Measurements from ENCODE around the gene FDPS.
"Not testable (repeated sequence)": the region's sequence is repeated elsewhere in the genome, so short reads cannot be mapped to it uniquely, and the experiment has no call there.

The FDPS gene

GRCh38 chr1:155285063-155285462 is 23.6 kb upstream of the FDPS start:
- DNase-seq (ENCODE audit: low read depth in 1 of 2, low spot score in 1 of 2), result no peak

DNA sequence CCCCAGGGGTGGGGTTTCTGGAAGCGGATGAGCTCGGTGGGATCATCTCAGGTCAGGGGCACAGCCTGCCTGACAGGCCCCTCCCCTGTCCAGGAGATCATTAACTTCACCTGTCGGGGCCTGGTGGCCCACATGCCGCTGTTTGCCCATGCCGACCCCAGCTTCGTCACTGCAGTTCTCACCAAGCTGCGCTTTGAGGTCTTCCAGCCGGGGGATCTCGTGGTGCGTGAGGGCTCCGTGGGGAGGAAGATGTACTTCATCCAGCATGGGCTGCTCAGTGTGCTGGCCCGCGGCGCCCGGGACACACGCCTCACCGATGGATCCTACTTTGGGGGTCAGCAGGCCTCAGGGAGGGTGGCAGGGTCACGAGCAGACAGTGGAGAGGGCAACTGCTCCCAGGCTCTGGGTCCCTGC is 23.0 kb upstream of the FDPS start:
- DNase-seq (ENCODE audit: low read depth in 1 of 2, low spot score in 1 of 2), result no peak

- DNase-seq (ENCODE audit: low read depth in 1 of 2, low spot score in 1 of 2), result no peak
Observed at GRCh38 chr1:155286544-155286943, 22.1 kb upstream of the FDPS start.

- no peak for DNase-seq (ENCODE audit: low read depth in 1 of 2, low spot score in 1 of 2)
Observed at GRCh38 chr1:155287987-155288543, 20.6 kb upstream of the FDPS start.

DNA sequence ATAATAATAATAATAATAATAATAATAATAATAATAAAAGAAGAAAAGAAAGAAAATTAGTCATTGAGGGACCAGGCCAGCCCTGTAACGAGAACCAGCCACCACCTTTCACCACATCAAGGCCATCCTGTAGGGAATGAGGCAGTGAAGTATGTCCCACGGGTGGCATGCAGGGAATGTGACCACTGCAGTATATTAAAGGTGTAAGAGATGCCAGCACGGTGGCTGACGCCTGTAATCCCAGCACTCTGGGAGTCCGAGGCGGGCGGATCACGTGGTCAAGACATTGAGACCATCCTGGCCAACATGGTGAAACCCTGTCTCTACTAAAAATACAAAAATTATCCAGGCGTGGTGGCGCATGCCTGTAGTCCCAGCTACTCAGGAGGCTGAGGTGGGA is 17.7 kb upstream of the FDPS start:
- DNase-seq (ENCODE audit: low read depth in 1 of 2, low spot score in 1 of 2), result not testable (repeated sequence)

- DNase-seq (ENCODE audit: low read depth in 1 of 2, low spot score in 1 of 2), result no peak
Observed at GRCh38 chr1:155293086-155293749, 15.4 kb upstream of the FDPS start.

DNA sequence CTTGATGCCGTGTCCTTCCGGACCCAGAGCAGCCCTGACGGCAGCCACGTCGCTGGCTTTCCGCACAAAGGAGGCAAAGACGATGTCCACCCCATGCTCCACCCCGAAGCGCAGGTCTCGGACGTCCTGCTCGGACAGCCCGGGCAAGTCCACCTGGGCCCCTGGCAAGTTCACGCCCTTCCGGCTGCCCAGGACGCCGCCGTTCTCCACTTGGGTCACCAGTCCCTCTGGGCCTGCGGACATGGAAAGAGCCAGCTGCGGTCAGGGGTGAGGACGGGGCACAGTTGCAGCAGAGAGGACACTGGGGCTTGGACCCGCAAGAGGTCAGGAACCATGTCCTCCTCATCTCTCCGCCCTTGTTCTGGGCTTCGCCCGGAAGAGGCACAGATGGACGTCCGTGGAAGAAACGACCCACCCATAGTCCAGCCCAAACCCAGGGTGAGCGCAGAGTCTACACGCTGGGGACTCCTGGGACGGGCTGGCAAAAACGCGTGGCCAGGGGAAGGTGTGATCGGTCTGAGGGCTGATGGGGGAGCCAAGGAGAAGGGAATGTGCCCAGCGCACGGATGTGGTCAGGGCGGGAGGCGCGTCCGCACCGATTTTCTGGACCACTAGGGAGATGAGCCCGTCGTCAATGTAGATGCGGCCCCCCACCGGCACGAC is 14.0 kb upstream of the FDPS start:
- DNase-seq (ENCODE audit: low read depth in 1 of 2, low spot score in 1 of 2), result no peak

- no peak for DNase-seq (ENCODE audit: low read depth in 1 of 2, low spot score in 1 of 2)
Observed at GRCh38 chr1:155295183-155295941, 13.3 kb upstream of the FDPS start.

GRCh38 chr1:155295942-155296267 is 12.8 kb upstream of the FDPS start:
- no peak for DNase-seq (ENCODE audit: low read depth in 1 of 2, low spot score in 1 of 2)

DNA sequence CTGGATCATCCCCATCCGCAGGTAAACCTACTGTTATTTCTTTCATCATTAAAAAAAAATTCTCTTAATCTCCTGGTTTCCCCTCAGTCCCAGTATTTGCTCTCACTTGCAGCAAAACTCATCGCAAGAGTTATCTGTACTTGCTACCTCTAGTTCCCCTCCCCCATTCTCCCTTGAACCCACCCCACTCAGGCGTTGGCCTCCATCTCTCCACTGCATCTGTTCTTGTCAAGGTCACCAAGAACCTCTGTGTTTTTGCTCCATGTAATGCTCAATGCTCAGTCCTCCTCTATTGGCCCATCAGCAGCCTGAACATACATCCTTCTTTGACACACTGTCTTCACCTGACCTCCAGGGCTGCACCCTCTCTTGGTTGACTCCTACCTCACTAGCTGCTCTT is 12.0 kb upstream of the FDPS start:
- no peak for DNase-seq (ENCODE audit: low read depth in 1 of 2, low spot score in 1 of 2)

DNA sequence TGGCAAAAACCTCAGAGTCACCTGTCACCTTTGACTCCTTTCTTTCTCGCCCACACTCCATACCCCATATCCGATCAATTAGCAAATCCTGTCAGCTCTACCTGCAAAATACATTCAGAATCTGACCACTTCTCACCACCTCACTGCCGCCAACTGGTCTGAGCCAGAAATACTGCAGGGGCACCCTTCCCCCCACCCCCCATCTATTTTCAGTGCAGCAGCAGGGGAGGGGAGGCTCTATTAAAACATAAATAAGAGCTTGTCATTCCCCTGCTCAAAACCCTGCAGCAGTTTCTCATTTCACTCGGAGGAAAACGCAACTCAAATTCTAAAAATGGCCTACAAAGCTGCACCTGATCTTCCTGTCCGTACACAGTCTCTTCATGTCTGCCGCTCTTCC is 11.3 kb upstream of the FDPS start:
- no peak for DNase-seq (ENCODE audit: low read depth in 1 of 2, low spot score in 1 of 2)

DNA sequence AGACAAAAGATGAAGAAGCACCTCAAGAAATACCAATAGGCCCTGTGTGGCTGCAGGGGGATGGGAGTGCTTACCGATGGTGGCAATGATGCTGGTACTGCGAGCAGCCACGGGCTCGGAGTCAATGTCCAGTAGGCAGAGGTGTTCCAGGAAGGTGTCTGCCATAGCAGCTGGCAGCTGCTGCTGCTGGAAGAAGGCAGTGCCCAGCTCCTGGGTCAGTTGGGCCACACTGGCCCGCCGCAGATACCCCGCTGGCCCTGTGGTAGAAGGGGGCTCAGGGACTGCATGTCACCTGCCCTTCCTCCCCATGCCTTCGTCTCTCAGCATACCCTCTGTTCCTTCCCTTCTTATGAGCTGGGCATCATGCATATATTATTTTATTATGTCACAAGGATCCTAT is 8.6 kb upstream of the FDPS start:
- no peak for DNase-seq (ENCODE audit: low read depth in 1 of 2, low spot score in 1 of 2)

GRCh38 chr1:155300553-155301329 is 7.9 kb upstream of the FDPS start:
- DNase-seq (ENCODE audit: low read depth in 1 of 2, low spot score in 1 of 2), result no peak

DNA sequence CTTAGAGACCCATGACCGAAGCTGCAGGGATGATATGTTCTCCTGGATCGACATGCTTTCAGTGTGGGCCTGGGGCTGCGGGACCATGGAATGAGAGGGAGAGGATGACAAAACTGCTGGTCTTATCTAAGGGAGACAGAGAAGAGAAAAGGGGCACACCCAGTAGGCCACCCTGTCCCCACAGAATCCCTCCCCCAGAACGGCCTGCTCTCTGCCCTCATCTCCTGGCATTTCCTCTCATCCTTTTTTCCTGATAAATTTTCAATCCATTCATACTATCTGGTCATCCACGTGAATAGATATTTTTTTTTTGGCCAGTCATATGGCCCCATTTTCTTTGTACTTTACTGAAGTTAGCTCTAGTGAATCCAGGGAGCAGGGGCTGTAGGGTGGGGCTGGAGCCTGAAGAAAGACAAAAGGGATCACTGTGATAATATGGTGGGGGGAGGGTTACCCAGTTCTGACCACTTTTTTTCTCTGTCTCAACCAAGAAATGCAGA is 7.3 kb upstream of the FDPS start, which contains the start of gene PKLR:
PKLR (minus strand) TSS at position 97 of the 500 bp plus-strand sequence; CDS start at position 54, 43 bp downstream.
- no peak for DNase-seq (ENCODE audit: low read depth in 1 of 2, low spot score in 1 of 2)

DNA sequence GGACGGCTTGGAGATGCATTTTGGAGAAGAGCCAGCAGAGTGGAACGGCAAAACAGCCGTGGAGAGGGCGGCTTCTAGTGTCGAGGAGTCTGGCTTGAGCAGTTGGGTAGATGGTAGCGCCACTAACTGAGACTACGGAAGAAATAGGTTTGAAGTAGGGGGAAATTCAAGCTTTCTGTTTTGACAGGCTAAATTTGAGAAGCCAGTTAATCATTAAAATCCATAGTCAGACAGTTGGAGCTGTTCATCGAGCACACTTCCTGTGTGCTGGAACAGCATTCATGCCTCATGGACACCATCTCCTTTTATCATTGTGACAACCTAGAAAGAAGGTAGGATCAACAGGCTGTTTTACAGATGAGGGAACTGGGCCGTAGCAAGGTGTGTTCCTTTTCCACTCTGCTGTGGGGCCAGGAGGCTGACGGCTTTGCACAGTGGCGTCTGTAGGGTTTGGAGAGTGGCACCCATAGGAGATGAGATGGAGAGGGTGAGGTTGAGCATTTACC is 4.1 kb upstream of the FDPS start:
- no peak for DNase-seq (ENCODE audit: low read depth in 1 of 2, low spot score in 1 of 2)

DNA sequence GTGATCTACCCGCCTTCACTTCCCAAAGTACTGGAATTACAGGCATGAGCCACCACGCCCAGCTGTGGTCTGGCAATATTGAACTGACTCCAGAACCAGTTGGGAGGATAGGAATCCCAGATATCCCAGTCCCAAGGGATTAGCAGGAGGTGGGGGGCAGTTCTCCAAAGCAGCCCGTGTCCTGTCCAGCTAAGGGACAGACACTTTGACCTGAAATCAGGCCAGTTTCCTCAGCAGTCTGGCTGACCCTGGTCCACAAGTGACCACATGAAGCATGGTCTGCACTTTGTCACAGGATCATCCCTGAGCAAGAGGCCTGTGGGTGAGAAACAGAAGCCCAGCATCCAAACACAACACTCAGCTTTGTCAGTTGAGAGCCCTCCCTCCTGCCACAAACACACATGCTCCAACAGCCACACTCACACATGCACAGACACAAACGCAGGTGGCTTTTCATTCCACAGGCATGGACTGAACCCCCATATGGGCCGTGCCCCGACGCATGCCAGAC is 2.7 kb upstream of the FDPS start:
- no peak for DNase-seq (ENCODE audit: low read depth in 1 of 2, low spot score in 1 of 2)

GRCh38 chr1:155307247-155307740 is 1.4 kb upstream of the FDPS start:
- DNase-seq (ENCODE audit: low read depth in 1 of 2, low spot score in 1 of 2), result no peak

- DNase-seq (ENCODE audit: low read depth in 1 of 2, low spot score in 1 of 2), result no peak
Observed at GRCh38 chr1:155309423-155310021, 856 bp downstream of the FDPS start.

GRCh38 chr1:155313261-155313660 is 4.6 kb downstream of the FDPS start:
- DNase-seq (ENCODE audit: low read depth in 1 of 2, low spot score in 1 of 2), result no peak

- DNase-seq (ENCODE audit: low read depth in 1 of 2, low spot score in 1 of 2), result no peak
Observed at GRCh38 chr1:155316922-155317321, 8.3 kb downstream of the FDPS start.

All from activated CD4-positive, alpha-beta T cell treated with anti-CD3 and anti-CD28 coated beads, Interleukin-2, amount 50 U/mL, for 24 hours (primary cell).